Neural cell (in vitro differentiated cells): Measurements from ENCODE around the gene CACNA1C. TPM values are rescaled to one million over a fixed set of nuclear protein-coding genes. Genes with fewer than 3 reads are reported as not detected.

ENCODE experiments used
- H2AFZ ChIP-seq: fragments of 200-600, 300-800 bp; sonication (generic), shearing (Covaris generic); 2 replicates; pipeline ENCODE4 v1.6.0; 2014; ENCODE audit warnings: low read depth, mild to moderate bottlenecking, antibody characterized with exemption, low read length, moderate library complexity
- H3F3A ChIP-seq: fragments of 200-600 bp; shearing (Covaris generic); 2 replicates; pipeline ENCODE4 v1.6.1; 2016; ENCODE audit warnings: mild to moderate bottlenecking, moderate library complexity, mixed read lengths, antibody characterized with exemption, low read length; ENCODE audit not compliant: insufficient read depth, poor library complexity, severe bottlenecking
- H3K27ac ChIP-seq: fragments of 200-600, 300-800 bp; sonication (generic), shearing (Covaris generic); 2 replicates; pipeline ENCODE4 v1.5.1; 2014; ENCODE audit warnings: mild to moderate bottlenecking, low read length, moderate library complexity
- H3K27me3 ChIP-seq: fragments of 300-800, 200-600 bp; sonication (generic), shearing (Covaris generic); 2 replicates; pipeline ENCODE4 v1.6.0; 2014; ENCODE audit warnings: mild to moderate bottlenecking, low read depth, low read length, moderate library complexity; ENCODE audit not compliant: insufficient read depth
- H3K36me3 ChIP-seq: fragments of 300-800, 200-600 bp; sonication (generic), shearing (Covaris generic); 2 replicates; pipeline ENCODE4 v1.5.1; 2014; ENCODE audit warnings: mild to moderate bottlenecking, antibody characterized with exemption, low read length, moderate library complexity; ENCODE audit not compliant: insufficient read depth
- H3K4me2 ChIP-seq: fragments of 300-800, 200-600 bp; sonication (generic), shearing (Covaris generic); 2 replicates; pipeline ENCODE4 v1.6.0; 2014; ENCODE audit warnings: mild to moderate bottlenecking, low read length
- H3K4me3 ChIP-seq: fragments of 300-800, 200-600 bp; sonication (generic), shearing (Covaris generic); 2 replicates; pipeline ENCODE4 v1.5.1; 2014; ENCODE audit warnings: mild to moderate bottlenecking, low read length, moderate library complexity
- H3K79me2 ChIP-seq: fragments of 200-600 bp; shearing (Covaris generic); replicated peaks from 2 replicates; pipeline ENCODE4 v1.6.0; 2014; ENCODE audit warnings: mild to moderate bottlenecking, low read length, moderate library complexity; ENCODE audit not compliant: insufficient read depth
- H3K9ac ChIP-seq: fragments of 300-800, 200-600 bp; sonication (generic), shearing (Covaris generic); 2 replicates; pipeline ENCODE4 v1.6.1; 2016; ENCODE audit warnings: mild to moderate bottlenecking, low read length, mixed read lengths
- H3K9me2 ChIP-seq: fragments of 200-600 bp; shearing (Covaris generic); 2 replicates; pipeline ENCODE4 v1.6.1; 2016; ENCODE audit warnings: mild to moderate bottlenecking, low read length, mixed read lengths; ENCODE audit not compliant: insufficient read depth
- H3K9me3 ChIP-seq: fragments of 200-600, 300-800 bp; sonication (generic), shearing (Covaris generic); 2 replicates; pipeline ENCODE4 v1.6.1; 2016; ENCODE audit warnings: mild to moderate bottlenecking, mixed run types, low read length, moderate library complexity, mixed read lengths
- H4K20me1 ChIP-seq: fragments of 200-600 bp; shearing (Covaris generic); 2 replicates; pipeline ENCODE4 v1.6.1; 2016; ENCODE audit warnings: mild to moderate bottlenecking, mixed run types; ENCODE audit not compliant: insufficient read depth
- EP300 ChIP-seq: fragments of 450-650 bp; conservative IDR thresholded peaks from 2 replicates; pipeline ENCODE4 v1.6.1; 2014; ENCODE audit warnings: antibody characterized with exemption, mild to moderate bottlenecking, moderate library complexity; ENCODE audit not compliant: poor library complexity, severe bottlenecking
- EZH2 ChIP-seq: fragments of 200-600, 300-800 bp; shearing (Covaris generic), sonication (generic); IDR thresholded peaks from 2 replicates; pipeline ENCODE4 v1.6.1; 2014; ENCODE audit warnings: antibody characterized with exemption, low read length, borderline replicate concordance, mild to moderate bottlenecking; ENCODE audit not compliant: insufficient read depth, poor library complexity, severe bottlenecking
- MXI1 ChIP-seq: fragments of 450-650 bp; conservative IDR thresholded peaks from 2 replicates; pipeline ENCODE4 v1.6.1; 2014; ENCODE audit warnings: antibody characterized with exemption, mild to moderate bottlenecking; ENCODE audit not compliant: poor library complexity, severe bottlenecking
- POLR2AphosphoS5 ChIP-seq: IDR thresholded peaks from 2 replicates; pipeline ENCODE4 v1.6.1; 2012
- RAD21 ChIP-seq: fragments of 450-650 bp; conservative IDR thresholded peaks from 2 replicates; pipeline ENCODE4 v1.6.1; 2014; ENCODE audit warnings: antibody characterized with exemption, mild to moderate bottlenecking, moderate library complexity
- REST ChIP-seq: IDR thresholded peaks from 2 replicates; pipeline ENCODE4 v1.6.1; 2012; ENCODE audit warnings: borderline replicate concordance
- SMC3 ChIP-seq: fragments of 450-650 bp; conservative IDR thresholded peaks from 2 replicates; pipeline ENCODE4 v1.6.1; 2014; ENCODE audit warnings: antibody characterized with exemption, mild to moderate bottlenecking, moderate library complexity; ENCODE audit not compliant: poor library complexity
- TAF1 ChIP-seq: IDR thresholded peaks from 2 replicates; pipeline ENCODE4 v1.6.1; 2012; ENCODE audit warnings: low read depth
- polyA plus RNA-seq: library from polyadenylated mRNA; depleted of rRNA; stranded (reverse); fragments of >200 nt; gene quantifications from 2 replicates; pipeline ENCODE4 v1.2.3, GENCODE V29; 2014
- TF ChIP-seq, protein P1 (sequence below): fragments of 450-650 bp; IDR thresholded peaks from 2 replicates; pipeline ENCODE4 v1.5.1; 2014; ENCODE audit warnings: antibody characterized with exemption, mild to moderate bottlenecking, moderate library complexity; ENCODE audit not compliant: poor library complexity, severe bottlenecking

The CACNA1C gene
- polyA plus RNA-seq, 1 donor from 2014 or later: 9.7 TPM

- Histone ChIP-seq H3K9ac (no peak overlapping the region), H3K27me3 (no peaks in the 10 kb centered on the region), H2AFZ (no peak overlapping the region), H3K4me2 (no peak overlapping the region), H4K20me1 (no peaks in the 10 kb centered on the region), H3K9me3 (no peaks in the 10 kb centered on the region), H3K79me2 (no peaks in the 10 kb centered on the region), H3K27ac (no peak overlapping the region), H3F3A (no peaks in the 10 kb centered on the region), H3K36me3 (no peaks in the 10 kb centered on the region), H3K4me3 (no peak overlapping the region), H3K9me2 (no peaks in the 10 kb centered on the region)
- TF ChIP-seq EZH2 (no peak), REST (no peak), EP300 (no peak), SMC3 (no peak), TAF1 (no peak), RAD21 (no peak), MXI1 (no peak), POLR2AphosphoS5 (no peak)
- TF ChIP-seq, protein P1, sequence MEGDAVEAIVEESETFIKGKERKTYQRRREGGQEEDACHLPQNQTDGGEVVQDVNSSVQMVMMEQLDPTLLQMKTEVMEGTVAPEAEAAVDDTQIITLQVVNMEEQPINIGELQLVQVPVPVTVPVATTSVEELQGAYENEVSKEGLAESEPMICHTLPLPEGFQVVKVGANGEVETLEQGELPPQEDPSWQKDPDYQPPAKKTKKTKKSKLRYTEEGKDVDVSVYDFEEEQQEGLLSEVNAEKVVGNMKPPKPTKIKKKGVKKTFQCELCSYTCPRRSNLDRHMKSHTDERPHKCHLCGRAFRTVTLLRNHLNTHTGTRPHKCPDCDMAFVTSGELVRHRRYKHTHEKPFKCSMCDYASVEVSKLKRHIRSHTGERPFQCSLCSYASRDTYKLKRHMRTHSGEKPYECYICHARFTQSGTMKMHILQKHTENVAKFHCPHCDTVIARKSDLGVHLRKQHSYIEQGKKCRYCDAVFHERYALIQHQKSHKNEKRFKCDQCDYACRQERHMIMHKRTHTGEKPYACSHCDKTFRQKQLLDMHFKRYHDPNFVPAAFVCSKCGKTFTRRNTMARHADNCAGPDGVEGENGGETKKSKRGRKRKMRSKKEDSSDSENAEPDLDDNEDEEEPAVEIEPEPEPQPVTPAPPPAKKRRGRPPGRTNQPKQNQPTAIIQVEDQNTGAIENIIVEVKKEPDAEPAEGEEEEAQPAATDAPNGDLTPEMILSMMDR: no peak
Observed at GRCh38 chr12:2337031-2338010, 284.5 kb downstream of the CACNA1C start.

GRCh38 chr12:2338381-2338780 lies 285.6 kb downstream of the CACNA1C start:
- H3K27ac ChIP-seq: no peak overlapping the region
- H3K9me3 ChIP-seq: no peaks in the 10 kb centered on the region
- H4K20me1 ChIP-seq: no peaks in the 10 kb centered on the region
- no peaks in the 10 kb centered on the region for H3K9me2 ChIP-seq
- H3F3A ChIP-seq: no peaks in the 10 kb centered on the region
- H3K36me3 ChIP-seq: no peaks in the 10 kb centered on the region
- no peak overlapping the region for H3K4me3 ChIP-seq
- no peak overlapping the region for H3K9ac ChIP-seq
- H2AFZ ChIP-seq: no peak overlapping the region
- TF ChIP-seq POLR2AphosphoS5 (no peak), REST (no peak), RAD21 (no peak), MXI1 (no peak), EZH2 (no peak), SMC3 (no peak), EP300 (no peak), TAF1 (no peak)
- TF ChIP-seq, protein P1: no peak
- no peaks in the 10 kb centered on the region for H3K27me3 ChIP-seq
- no peaks in the 10 kb centered on the region for H3K79me2 ChIP-seq
- H3K4me2 ChIP-seq: no peak overlapping the region
